Panc1 (cell line): Measurements from ENCODE around the gene LRRC26. TPM values are rescaled to one million over a fixed set of nuclear protein-coding genes. Genes with fewer than 3 reads are reported as not detected.

Experiments used
- ATAC-seq: fragments of 200-7000 bp; cut with Tn5 transposase; 2 replicates; pipeline ENCODE4 v1.9.1; 2020; ENCODE audit warnings: mild to moderate bottlenecking, moderate library complexity
- BruUV-seq: library from RNA; stranded (reverse); fragments of 400-500 nt; replicated peaks from 2 replicates; lab custom pipeline; 2021; lab: Mats Ljungman, UMichigan
- CTCF ChIA-PET: fragments of 300-600 bp; sonication (Branson Sonifier 250); formaldehyde crosslinking; loops from one replicate; lab custom pipeline; 2022; ENCODE audit warnings: antibody characterized with exemption; lab: Charles Lee
- POLR2A ChIA-PET: fragments of 300-600 bp; sonication (Branson Sonifier 250); formaldehyde crosslinking; loops from one replicate; lab custom pipeline; 2022; ENCODE audit warnings: antibody characterized with exemption; lab: Charles Lee
- DNase-seq: peaks from one replicate; pipeline ENCODE4 v3.0.0-alpha.2; 2010; ENCODE audit warnings: low read depth, low spot score
- H3K27ac ChIP-seq: 2 replicates; pipeline ENCODE4 v1.5.1; 2011; ENCODE audit warnings: mild to moderate bottlenecking, low read length, inconsistent platforms
- H3K27me3 ChIP-seq: fragments of 200-500 bp; sonication (Bioruptor generic); 2 replicates; pipeline ENCODE4 v1.6.0; 2014; ENCODE audit warnings: low read length, inconsistent platforms; ENCODE audit not compliant: control insufficient read depth, insufficient read depth
- H3K36me3 ChIP-seq: fragments of 200-500 bp; sonication (Bioruptor generic); 2 replicates; pipeline ENCODE4 v1.5.1; 2014; ENCODE audit warnings: inconsistent platforms, mild to moderate bottlenecking, low read length, moderate library complexity; ENCODE audit not compliant: control insufficient read depth, insufficient read depth
- H3K4me1 ChIP-seq: 2 replicates; pipeline ENCODE4 v1.5.1; 2011; ENCODE audit warnings: inconsistent platforms, mild to moderate bottlenecking, low read length, moderate library complexity; ENCODE audit not compliant: control insufficient read depth, insufficient read depth
- H3K4me3 ChIP-seq, 2 experiments: 2 replicates each; pipeline ENCODE4 v1.5.1; 2011 to 2012; ENCODE audit warnings: low read depth in 2 of 2, low read length in 2 of 2, mild to moderate bottlenecking in 2 of 2, inconsistent platforms in 1 of 2, moderate library complexity in 1 of 2
- H3K9me3 ChIP-seq: fragments of 200-500 bp; sonication (Bioruptor generic); 2 replicates; pipeline ENCODE4 v1.5.1; 2014; ENCODE audit warnings: low read depth, mild to moderate bottlenecking, inconsistent platforms, low read length, moderate library complexity; ENCODE audit not compliant: control insufficient read depth, insufficient read depth
- CTCF ChIP-seq: fragments of 450-650 bp; IDR thresholded peaks from 2 replicates; pipeline ENCODE4 v1.5.1; 2017; ENCODE audit warnings: mild to moderate bottlenecking
- POLR2AphosphoS5 ChIP-seq: IDR thresholded peaks from 2 replicates; pipeline ENCODE4 v1.6.1; 2012; ENCODE audit warnings: mild to moderate bottlenecking, low read depth, low read length, moderate library complexity
- REST ChIP-seq, 2 experiments: IDR thresholded peaks; 2 replicates each; pipeline ENCODE4 v1.6.1; 2011 to 2012; ENCODE audit warnings: low read depth in 2 of 2, control low read depth in 1 of 2, low read length in 1 of 2, mild to moderate bottlenecking in 1 of 2, moderate library complexity in 1 of 2; ENCODE audit not compliant: insufficient read depth in 1 of 2
- SIN3A ChIP-seq: IDR thresholded peaks from 2 replicates; pipeline ENCODE4 v1.6.1; 2012; ENCODE audit warnings: low read depth, mild to moderate bottlenecking, low read length, moderate library complexity, borderline replicate concordance; ENCODE audit not compliant: insufficient read depth
- TCF7L2 ChIP-seq: IDR thresholded peaks from 2 replicates; pipeline ENCODE4 v1.6.1; 2011; ENCODE audit warnings: mild to moderate bottlenecking, low read depth, low read length, inconsistent platforms
- in situ Hi-C: cut with HindIII; loops from 2 replicates; pipeline ENCODE4 v1.10.0; 2016; ENCODE audit warnings: low sequenced_read_pairs, low pct_unique_long_range_greater_than_20kb
- intact Hi-C: fragments of 100-400 bp; cut with micrococcal nuclease; formaldehyde crosslinking; loops from one replicate; pipeline ENCODE4 v1.10.0; 2022; ENCODE audit not compliant: unreplicated experiment
- total RNA-seq: library from RNA; stranded (reverse); gene quantifications from one replicate; pipeline ENCODE4 v1.2.1, GENCODE V29; 2021; ENCODE audit not compliant: unreplicated experiment

LRRC26 gene
- total RNA-seq, 1 experiment from 2014 or later = 0.69 TPM

GRCh38 chr9:137212520-137212919 lies 42.7 kb upstream of the LRRC26 start:
- Histone ChIP-seq H3K27me3 (no peaks in the 10 kb centered on the region), H3K36me3 (no peaks in the 10 kb centered on the region), H3K4me3 (no peak overlapping the region), H3K4me1 (peaks cover 8% of the 10 kb centered on the region), H3K27ac (no peak overlapping the region), H3K9me3 (no peaks in the 10 kb centered on the region)
- no peak for DNase-seq
- POLR2A ChIA-PET = no interaction called here
- TF ChIP-seq CTCF = no peak
- TF ChIP-seq REST (IDR thresholded peaks at IDR 0.05; ENCODE audit: insufficient read depth in 1 of 2, low read depth in 2 of 2, low read length in 1 of 2) = no peak
- no peak for TF ChIP-seq TCF7L2
- TF ChIP-seq SIN3A = no peak
- TF ChIP-seq POLR2AphosphoS5 = no peak
- ATAC-seq = no peak
- in situ Hi-C loops = no loop called here
- no TSS peak for BruUV-seq
- CTCF ChIA-PET = interaction anchor here (0.5 to 0.6 kb wide), 2 partner anchors 11 to 22 kb away, joined by 3 to 10 read pairs; no protein-coding TSS in a partner anchor
- intact Hi-C loops = no loop called here

GRCh38 chr9:137211532-137211931 lies 41.7 kb upstream of the LRRC26 start:
- TF ChIP-seq CTCF (no peak), TCF7L2 (no peak), SIN3A (no peak)
- no peak overlapping the region for H3K4me3 ChIP-seq
- in situ Hi-C loops = no loop called here
- no TSS peak for BruUV-seq
- H3K36me3 ChIP-seq = no peaks in the 10 kb centered on the region
- H3K27me3 ChIP-seq = no peaks in the 10 kb centered on the region
- POLR2A ChIA-PET = no interaction called here
- DNase-seq (no peak), ATAC-seq (no peak)
- intact Hi-C loops = no loop called here
- no peaks in the 10 kb centered on the region for H3K9me3 ChIP-seq
- H3K4me1 ChIP-seq = peaks cover 6% of the 10 kb centered on the region
- no peak overlapping the region for H3K27ac ChIP-seq
- CTCF ChIA-PET = no interaction called here
